Ishikawa (cell line): ENCODE data around the gene GLB1L.

Experiments
- CEBPB ChIP-seq: IDR thresholded peaks from 2 replicates; pipeline ENCODE4 v1.6.1; 2012
- CREB1 ChIP-seq: IDR thresholded peaks from 2 replicates; pipeline ENCODE4 v1.6.1; 2012; ENCODE audit warnings: low read depth
- EGR1 ChIP-seq: IDR thresholded peaks from 2 replicates; pipeline ENCODE4 v1.6.1; 2012
- EP300 ChIP-seq: IDR thresholded peaks from 2 replicates; pipeline ENCODE4 v1.6.1; 2012; ENCODE audit warnings: borderline replicate concordance
- FOXM1 ChIP-seq: IDR thresholded peaks from 2 replicates; pipeline ENCODE4 v1.6.1; 2012; ENCODE audit warnings: low read depth, borderline replicate concordance
- MAX ChIP-seq: IDR thresholded peaks from 2 replicates; pipeline ENCODE4 v1.6.1; 2012
- NFIC ChIP-seq: IDR thresholded peaks from 2 replicates; pipeline ENCODE4 v1.6.1; 2012
- RAD21 ChIP-seq: IDR thresholded peaks from 2 replicates; pipeline ENCODE4 v1.6.1; 2012; ENCODE audit warnings: low read depth
- REST ChIP-seq: IDR thresholded peaks from 2 replicates; pipeline ENCODE4 v1.6.1; 2012; ENCODE audit warnings: low read depth, mild to moderate bottlenecking
- TAF1 ChIP-seq: IDR thresholded peaks from 2 replicates; pipeline ENCODE4 v1.6.1; 2012; ENCODE audit warnings: low read depth, mild to moderate bottlenecking
- TCF12 ChIP-seq: IDR thresholded peaks from 2 replicates; pipeline ENCODE4 v1.6.1; 2012; ENCODE audit warnings: low read depth
- TEAD4 ChIP-seq: IDR thresholded peaks from 2 replicates; pipeline ENCODE4 v1.6.1; 2012
- YY1 ChIP-seq: IDR thresholded peaks from 2 replicates; pipeline ENCODE4 v1.6.1; 2012; ENCODE audit warnings: low read depth
- ZBTB7A ChIP-seq: IDR thresholded peaks from 2 replicates; pipeline ENCODE4 v1.6.1; 2012; ENCODE audit warnings: low read depth
- TF ChIP-seq, protein P1 (sequence below): IDR thresholded peaks from 2 replicates; pipeline ENCODE4 v1.6.1; 2012

Gene GLB1L

GRCh38 chr2:219244789-219245147 lies 476 bp downstream of the GLB1L start:
- TF ChIP-seq TEAD4 (no peak), TAF1 (no peak), FOXM1 (no peak), CEBPB (no peak), CREB1 (no peak), TCF12 (no peak), MAX (no peak), NFIC (no peak), YY1 (no peak), EP300 (no peak), REST (no peak), ZBTB7A (no peak), RAD21 (no peak), EGR1 (no peak)
- TF ChIP-seq, protein P1, sequence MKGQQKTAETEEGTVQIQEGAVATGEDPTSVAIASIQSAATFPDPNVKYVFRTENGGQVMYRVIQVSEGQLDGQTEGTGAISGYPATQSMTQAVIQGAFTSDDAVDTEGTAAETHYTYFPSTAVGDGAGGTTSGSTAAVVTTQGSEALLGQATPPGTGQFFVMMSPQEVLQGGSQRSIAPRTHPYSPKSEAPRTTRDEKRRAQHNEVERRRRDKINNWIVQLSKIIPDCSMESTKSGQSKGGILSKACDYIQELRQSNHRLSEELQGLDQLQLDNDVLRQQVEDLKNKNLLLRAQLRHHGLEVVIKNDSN: no peak

GRCh38 chr2:219243291-219243761 lies 1.9 kb downstream of the GLB1L start:
- no peak for TF ChIP-seq NFIC
- no peak for TF ChIP-seq MAX
- no peak for TF ChIP-seq CREB1
- TF ChIP-seq REST: no peak
- TF ChIP-seq FOXM1: no peak
- TF ChIP-seq TAF1: no peak
- no peak for TF ChIP-seq CEBPB
- TF ChIP-seq EGR1: no peak

DNA sequence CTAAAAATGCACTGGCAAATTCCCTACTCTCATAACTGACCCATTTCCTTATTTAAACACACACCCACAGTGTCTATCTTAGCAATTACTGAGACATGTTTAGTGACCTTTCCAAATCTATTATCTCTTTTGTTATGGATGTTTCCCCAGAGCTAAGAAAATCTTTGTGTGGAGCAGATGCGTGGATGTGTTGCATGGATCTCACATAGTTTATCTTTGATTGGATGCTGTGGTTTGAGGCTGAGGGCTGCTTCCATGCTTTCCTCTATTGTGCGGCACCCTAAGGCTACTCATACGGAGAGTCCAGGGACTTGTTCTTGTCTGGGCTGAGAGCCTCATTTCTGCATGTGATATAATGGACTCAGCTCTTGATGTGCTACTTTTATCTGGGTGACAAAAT lies 10.9 kb downstream of the GLB1L start:
- TF ChIP-seq EP300: no peak
- TF ChIP-seq MAX: no peak
- no peak for TF ChIP-seq TCF12
- no peak for TF ChIP-seq FOXM1
- TF ChIP-seq NFIC: no peak
- no peak for TF ChIP-seq EGR1
- no peak for TF ChIP-seq REST
- TF ChIP-seq TAF1: no peak
- TF ChIP-seq, protein P1: no peak
- no peak for TF ChIP-seq CREB1
- TF ChIP-seq CEBPB: no peak
- TF ChIP-seq ZBTB7A: no peak
- no peak for TF ChIP-seq RAD21
- TF ChIP-seq YY1: no peak

- TF ChIP-seq TEAD4: no peak
- TF ChIP-seq RAD21: no peak
- TF ChIP-seq TCF12: no peak
- no peak for TF ChIP-seq ZBTB7A
- no peak for TF ChIP-seq EP300
- TF ChIP-seq CEBPB: no peak
- no peak for TF ChIP-seq REST
- TF ChIP-seq FOXM1: no peak
- no peak; the same call in 1 of the 2 replicates for TF ChIP-seq MAX
- TF ChIP-seq, protein P1: no peak
Measured at GRCh38 chr2:219230059-219230540, 15.1 kb downstream of the GLB1L start.
